ENCODE measurements around the gene SCYL3.
"Not testable (repeated sequence)": the region's sequence is repeated elsewhere in the genome, so short reads cannot be mapped to it uniquely, and the experiment has no call there.

The SCYL3 gene

DNA sequence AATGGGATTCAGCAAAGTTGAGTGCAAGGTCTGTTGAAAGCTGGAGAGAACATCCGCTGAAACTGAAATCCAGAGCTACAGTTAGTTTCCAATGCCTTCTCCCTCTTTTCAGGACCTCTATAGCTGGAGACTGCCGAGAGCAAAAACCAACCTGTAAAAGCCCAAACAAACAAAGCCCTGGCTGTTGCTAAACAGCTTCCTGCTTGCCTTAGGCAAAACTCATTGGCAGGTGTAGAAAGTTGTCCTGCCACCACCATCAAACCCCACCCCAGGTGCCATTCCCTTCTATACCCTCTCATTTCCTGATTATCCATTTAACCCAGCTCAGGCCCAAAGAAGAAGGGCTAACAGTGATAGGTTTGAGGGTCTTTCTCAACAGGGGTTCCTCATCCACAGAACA lies 24.7 kb downstream of the SCYL3 start:
- no peak for DNase-seq

DNA sequence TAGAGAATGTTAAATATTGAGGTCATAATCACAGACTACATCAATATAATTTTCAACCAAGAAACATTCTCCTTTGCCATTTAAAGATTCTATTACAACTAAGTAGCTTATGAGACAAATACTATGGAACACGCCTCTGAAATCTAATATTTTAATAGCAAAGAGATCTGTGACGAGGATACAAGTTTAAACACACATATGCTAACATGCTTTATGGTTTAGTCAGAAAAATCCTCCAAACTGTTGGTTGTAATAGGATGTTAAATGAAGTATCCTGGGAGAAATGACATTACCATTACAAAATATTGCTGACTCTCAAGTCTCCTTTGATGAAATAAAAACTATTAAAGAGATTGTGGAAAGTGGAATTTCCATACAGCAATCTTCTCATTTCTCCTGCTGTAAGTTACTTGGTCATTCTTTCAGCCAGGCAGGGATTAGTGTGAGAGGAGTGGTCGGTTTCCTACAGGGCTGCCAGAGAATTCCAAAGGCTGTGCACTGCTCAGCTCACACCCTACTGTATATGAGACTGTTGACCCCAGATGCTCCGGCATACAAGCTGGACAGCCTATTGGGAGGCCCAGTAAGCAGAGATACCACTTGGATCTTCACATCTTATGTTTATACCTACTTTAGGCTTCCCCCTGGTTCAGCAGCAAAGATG lies 26.6 kb downstream of the SCYL3 start:
- no peak for DNase-seq

DNA sequence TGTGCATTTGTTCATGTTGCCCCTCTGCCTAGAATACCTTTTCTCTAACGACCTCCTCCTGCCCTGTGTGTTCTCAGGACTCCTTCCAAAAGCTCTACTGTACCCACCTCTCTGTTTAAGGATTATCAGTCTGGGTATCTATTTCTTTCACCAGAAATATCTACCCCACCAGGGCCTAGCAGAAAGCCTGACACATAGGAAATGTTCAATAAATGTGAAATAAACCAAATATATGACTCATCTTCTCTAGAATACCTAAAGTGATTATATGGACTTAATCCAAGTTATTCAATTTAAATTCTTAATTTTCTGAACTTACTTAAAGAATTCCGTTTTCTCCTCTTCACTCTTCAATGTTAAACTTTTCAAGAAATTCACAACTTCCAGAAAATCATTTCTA lies 27.1 kb downstream of the SCYL3 start:
- DNase-seq: no peak

DNA sequence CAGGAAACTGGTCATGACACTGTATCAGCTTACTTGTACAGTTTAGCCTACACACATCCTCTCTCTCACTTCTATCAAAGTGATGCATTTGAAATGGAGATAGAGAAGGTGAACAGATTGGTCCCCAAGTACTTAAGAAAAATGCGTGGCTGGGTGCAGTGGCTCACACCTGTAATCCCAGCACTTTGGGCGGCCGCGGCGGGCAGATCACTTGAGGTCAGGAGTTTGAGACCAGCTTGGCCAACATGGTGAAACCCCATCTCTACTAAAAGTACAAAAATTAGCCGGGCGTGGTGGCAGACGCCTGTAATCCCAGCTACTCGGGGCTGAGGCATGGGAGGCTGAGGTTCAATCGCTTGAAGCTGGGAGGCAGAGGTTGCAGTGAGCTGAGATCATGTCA lies 29.2 kb downstream of the SCYL3 start:
- not testable (repeated sequence) for DNase-seq

DNA sequence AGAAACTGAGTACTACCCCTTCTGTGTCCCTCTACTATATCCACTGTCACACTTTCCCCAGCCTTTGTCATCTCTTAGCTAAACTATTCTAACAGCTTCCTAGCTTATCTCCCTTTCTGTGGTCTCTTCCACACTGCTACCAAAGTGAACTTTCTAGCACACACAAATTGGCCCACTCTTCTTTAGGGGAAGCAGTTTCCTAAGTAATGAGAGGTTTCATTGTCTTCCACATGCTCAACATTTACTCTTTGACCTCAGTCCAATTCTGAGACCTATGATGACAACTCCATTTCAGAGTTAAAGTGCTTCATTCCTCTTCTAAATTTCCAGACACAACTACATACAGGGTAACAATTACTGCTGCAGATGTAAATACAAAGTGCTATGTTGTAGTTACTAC lies 32.9 kb downstream of the SCYL3 start:
- peak; percentile 37 for DNase-seq

DNA sequence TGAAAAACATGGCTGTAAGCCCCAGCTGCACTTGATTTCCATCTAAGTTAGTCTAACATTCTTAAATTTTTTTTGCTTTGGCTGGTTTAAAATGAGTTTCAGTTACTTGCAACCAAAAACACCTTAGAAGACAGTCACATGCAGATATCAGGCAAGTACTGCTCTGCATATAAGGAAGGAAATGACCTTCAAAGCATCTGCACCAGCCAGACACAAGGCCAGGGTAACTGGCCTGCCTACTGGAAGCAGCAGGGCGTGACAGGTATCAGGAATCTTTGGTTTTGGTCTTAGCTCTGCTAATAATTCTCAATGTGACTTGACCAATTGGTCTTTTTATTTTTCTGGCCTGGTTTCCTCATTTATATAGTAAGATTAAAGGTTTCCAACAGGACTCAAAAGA lies 33.5 kb downstream of the SCYL3 start:
- DNase-seq: peak; percentile 16

DNA sequence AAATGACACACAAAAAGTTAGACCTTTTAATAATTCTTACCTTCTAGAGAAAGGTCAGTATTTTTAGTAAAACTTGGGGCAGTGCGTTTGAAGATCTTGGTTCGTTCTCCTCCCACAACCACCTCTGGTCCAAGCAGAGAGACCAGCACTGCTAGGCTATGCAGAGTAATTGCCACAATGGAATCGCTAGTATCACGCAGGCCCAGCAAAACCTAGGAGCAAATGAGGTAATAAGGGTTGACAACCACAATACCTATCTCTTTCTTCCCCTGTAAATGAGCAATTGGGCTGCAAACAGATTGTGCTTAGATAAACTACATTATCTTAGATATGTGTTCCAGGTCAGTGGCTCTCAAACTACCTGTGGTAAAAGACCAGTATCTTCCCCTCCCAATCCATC lies 34.7 kb downstream of the SCYL3 start:
- DNase-seq: no peak

DNA sequence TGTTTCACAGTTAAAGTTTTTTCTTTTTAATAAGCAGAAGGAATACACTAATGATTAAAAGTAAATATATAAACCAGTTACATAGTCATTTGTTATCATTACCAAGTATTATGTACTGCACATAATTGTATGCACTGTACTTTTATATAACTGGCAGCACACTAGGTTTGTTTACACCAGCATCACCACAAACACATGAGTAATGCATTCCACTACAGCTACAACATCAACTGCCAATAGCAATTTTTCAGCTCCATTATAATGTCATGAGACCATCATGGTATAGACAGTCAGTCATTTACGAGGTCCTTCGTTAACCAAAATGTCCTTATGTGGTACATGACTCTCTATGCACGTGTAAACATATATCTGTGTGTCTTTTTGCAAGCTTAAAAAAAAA lies 35.2 kb downstream of the SCYL3 start:
- no peak for DNase-seq

DNA sequence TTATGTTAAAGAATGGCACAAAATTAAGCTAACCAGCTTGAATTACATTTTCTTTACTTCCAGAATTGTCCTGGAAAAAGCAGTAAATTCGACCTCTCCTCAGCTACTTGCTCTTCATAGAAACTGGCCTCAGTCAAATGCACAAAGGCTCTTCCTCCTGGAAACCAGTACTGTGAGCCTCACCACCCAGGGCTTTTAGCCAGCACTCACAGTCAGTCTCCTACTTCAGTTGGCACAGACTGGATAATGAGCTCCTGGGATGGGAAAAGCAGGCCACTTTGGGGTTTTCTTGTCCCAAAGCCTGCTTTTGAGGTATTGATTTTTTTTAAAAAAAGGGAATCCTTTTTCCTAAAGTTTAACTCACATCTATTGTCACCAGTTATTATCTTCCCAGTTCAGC lies 40.4 kb downstream of the SCYL3 start:
- DNase-seq: no peak

DNA sequence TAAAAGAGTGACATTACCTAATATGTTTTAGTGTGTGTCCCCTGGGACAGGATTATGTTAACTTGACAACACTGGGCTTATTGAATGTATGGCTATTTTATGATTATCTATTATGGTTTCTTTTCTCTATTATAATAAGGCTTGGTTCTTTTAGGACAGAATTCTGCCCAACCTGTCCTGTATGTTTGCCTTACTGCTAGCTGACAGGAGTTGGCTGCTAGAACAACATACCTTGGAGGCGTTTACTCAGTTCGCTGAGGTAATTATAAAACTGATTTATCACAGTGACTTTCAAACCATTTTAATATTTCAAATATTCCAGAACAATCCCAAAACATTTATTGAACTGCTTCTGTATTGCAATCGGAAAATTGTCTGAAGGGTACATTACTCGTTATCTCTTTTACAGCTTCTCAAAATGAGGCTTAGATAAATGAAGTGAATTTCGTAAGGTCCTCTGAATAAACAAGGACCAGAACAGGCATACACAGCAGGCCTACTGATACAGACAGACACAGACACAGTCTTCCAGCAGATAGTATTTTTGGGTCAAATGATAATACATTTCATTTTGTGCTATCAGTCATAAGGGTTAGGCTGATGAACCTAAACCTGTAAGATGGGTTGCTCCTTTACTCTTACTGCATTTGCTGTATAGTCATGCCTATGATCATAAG lies 44.2 kb downstream of the SCYL3 start:
- no peak for DNase-seq

DNA sequence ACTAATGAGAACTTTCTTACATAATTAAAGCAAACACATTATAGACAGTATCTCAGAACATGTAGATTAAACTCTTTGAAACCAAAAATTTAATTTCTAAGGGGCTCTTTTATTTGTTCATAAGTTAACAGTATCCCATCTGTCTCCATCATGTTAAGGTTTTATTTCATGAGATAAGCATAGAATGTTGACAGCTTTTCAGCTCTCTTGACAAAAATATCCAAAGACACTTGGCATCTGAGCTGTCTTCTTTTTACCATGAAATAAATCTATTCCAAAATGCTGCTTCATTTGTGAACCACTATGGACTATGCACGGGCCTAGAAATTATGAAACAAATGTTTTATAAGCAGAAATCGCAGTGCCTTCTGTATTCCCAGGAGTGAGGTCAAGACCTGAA lies 45.2 kb downstream of the SCYL3 start:
- DNase-seq: no peak

DNA sequence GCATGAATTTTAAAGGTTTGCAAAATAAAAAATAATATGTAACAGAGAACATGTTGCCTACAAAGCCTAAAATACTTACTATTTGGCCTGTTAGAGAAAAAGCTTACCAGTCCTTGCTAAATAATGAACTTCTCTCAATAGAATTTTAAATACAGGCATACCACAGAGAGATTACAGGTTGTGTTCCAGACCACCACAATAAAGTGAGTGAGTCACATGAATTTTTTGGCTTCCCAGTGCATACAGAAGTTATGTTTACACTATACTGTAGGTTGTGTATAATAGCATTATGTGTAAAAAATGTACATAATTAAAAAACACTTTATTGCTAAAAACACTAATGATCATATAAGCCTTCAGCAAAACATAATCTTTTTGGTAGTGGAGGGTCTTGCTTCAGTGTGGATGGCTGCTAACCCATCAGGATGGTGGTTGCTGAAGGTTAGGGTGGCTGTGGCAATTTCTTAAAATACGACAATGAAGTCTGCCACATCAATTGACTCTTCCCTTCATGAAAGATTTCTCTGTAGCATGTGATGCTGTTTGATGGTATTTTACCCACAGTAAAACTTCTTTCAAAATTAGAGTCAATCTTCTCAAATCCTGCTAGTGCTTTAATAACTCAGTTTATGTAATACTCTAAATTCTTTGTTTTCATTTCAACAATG lies 48.6 kb downstream of the SCYL3 start:
- DNase-seq: no peak

DNA sequence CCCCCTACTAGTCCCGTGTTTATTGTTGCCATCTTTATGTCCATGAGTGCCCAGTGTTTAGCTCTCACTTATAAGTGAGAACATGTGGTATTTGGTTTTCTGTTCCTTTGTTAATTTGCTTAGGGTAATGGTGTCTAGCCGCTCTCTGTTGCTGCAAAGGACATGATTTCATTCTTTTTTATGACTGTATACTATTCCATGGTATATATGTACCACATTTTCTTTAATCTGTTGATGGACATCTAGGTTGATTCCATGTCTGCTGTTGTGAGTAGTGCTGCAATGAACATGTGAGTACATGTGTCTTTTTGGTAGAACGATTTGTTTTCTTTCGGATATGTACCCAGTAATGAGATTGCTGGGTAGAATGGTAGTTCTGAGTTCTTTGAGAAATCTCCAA lies 54.8 kb downstream of the SCYL3 start:
- DNase-seq: no peak

DNA sequence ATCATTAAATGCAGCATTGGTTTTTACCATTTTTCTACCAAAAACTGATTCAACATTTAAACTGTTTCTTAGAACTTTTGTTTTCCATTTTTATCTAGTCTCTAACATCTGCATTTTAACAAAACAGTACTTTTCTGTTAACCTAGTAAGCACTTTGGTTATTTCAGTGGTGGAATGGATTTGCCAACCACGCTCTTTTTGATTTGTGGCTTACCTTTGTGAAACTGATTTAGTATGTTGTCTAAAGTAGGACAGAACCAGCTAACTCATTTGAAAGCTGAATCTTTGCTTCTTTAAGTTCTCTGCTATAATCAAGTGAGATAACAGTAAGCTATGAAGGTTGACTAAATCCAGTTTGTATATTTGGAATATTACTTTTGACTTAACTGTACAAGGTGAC lies 57.5 kb downstream of the SCYL3 start:
- DNase-seq: no peak

DNA sequence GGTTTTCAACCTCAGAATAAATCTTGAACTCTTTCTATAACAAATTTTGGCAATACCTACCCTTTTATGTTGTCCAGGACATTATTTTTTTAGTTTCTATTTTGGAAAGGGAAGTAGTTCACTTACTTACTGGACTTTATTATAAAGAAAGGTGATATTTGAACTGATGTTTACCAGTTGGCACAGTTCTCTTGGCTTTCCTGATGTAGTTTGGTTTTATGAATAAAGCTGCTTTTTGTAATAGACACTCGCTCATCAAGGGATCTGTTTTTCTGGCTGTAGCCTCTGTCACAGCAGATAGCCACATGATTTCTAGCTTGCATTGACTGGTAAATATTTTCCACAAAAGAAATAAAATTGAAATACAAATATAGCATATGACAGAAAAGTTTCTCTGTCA lies 58.0 kb downstream of the SCYL3 start:
- DNase-seq: no peak

DNA sequence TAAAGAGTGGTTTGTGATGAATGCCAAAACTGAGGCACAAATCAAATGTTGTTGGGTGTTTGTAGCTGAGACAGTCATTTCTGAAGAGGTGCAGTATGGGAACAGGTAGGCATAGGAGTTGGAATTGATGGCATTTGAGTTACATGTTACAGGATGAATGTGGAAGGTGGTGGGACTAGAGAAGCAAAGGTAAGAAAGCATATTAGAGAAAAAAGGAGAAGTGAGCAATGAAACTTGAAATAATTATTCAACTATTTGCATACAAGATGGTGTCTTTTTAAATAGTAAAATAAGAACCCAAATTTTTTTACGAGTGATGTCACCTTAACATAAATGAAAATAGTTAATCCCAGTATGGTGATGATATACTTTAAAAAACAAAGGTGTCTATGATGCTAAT lies 58.8 kb downstream of the SCYL3 start:
- DNase-seq: no peak

DNA sequence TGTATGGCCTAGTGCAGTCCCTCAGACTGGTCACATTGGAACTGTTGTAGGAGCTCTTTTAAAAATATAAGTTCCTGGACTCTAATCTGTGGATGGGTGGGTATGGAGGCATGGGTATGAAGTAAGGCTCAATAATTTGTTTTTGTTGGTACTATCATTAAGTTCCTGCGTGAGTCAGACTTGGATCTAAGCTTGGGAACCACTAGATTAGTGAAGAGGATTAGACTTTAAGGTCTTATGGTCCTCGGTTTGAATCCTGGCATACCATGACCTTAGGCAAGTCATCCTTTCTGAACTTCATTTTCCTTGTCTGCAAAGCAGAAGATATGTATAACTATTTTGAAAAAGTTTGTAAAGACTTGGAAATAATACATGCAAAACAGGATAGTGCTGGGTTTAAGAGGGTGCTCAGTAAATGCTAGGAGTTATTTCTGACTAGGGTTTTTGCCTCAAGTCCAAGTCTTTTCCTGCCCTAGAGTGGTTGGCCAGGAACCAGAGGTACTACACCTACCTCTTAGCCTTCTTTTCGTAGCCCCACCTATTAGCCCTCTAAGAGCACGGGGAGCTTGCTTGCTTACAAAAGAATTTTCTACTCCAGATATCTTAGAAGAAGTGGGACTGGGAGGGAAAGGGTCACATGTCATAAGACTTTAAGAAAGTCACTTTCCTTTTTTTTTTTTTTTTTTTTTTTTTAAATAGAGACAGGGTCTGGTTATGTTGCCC lies 60.4 kb downstream of the SCYL3 start:
- DNase-seq: no peak

DNA sequence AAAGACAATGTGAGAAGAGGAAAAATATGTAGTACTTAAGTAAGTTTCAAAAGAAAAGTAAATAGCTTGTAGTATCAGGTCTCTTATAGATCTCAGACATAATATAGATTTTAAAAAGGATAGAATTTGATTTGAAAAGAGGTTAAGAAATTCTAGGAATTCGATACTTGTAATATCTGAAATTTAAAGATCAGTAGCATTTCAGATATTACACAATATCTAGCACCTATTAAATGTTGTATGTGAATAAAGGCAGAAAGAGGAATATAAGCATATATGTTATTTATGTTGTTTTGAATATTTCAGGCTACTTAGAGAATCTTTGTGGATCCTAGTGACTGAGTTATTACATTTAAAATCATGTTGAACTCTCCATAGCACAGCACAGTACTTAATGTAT lies 64.0 kb downstream of the SCYL3 start:
- no peak for DNase-seq

DNA sequence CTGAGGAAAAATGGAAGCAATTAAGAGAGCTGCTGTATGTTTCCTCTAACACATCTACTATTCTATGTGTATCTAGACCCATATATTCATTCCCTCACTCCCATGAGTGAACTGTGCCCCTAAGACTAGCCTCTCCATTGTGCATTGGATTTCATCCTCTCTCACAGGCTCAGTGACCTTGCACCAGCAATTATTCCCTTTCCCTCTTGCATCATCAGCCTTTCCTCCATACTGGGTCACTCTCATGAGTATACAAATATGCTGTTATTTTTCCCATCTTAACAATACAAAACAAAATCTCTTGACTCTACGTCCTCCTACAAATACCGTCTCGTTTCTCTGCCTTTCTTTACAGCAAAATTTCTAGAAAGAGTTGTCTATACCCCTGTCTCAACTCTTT lies 69.5 kb downstream of the SCYL3 start:
- no peak for DNase-seq

DNA sequence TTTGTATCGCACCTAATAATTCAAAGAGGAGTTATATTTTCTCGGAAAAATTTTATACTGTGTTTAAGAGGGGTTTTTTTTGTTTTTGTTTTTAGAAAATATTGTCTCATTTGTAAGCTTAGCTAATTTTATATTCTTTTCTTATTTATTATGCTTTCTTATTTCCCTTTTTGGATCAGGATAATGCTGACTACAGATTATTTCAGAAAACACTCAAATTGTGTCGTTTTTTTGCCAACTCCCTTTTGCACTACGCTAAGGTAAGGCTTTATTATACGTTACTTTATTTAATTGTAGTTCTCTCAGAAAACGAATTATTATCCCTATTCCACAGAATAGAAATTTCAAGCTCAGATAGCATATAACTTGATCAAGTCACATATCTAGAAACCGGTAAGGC lies 72.2 kb downstream of the SCYL3 start:
- no peak for DNase-seq

DNA sequence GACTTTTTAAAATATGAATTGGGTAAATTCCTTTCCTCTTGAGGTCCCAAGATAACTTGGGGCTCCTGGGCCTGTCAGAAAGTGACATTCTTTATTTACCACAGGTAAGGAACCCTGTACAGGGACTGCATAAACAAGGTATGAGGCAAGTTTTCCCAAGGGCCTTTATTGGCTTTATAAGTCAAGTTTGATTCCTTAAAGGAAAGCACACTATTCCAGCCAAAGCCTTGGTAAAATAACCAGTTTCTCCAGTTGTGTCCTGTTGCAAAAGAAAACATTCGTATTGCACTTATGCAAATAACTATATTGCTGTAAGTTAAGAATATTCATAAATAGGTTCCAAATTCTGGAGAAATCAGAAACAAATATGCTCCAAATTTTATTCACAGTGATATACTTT lies 77.1 kb downstream of the SCYL3 start:
- DNase-seq: no peak

DNA sequence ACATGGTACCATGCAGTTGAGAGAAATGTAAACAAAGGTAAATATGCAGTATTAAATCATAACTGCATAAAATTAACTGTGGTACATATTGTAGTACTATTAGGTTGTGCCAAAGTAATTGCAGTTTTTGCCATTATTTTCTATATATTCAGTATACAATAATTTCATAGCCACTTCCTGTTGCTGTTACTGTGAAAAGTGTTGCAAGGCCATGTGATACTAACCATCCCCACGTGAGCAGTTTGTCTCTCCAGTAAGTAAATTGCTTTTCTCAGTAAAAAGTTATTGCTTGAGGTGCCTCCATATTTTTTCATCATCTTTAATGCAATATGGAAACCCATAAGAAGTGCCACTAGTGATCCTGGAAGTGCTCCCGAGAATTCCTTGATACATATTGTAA lies 79.4 kb downstream of the SCYL3 start:
- DNase-seq: peak; percentile 21

DNA sequence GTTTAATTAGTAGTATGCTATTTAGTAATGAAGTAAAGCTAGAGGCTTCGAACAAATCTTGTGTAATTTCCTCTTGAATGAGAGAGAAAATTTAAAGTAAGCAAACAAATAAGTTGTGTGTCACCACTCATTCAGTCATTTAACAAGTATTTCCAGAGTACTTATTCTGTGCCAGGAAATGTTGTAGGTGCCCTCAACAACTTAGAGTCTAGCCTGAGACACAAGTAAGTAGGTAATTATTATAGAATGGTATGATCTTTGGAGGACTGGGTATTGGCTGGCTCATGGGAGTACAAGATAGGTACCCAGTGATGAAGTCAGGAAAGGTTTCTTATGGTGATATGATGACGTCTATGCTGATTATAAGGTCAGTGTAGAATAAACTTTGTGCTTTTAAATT lies 81.6 kb downstream of the SCYL3 start:
- DNase-seq: no peak
